ENCODE results near the gene QKI. TPM values are rescaled to one million over a fixed set of nuclear protein-coding genes. Genes with fewer than 3 reads are reported as not detected.

Gene QKI
- total and polyA plus RNA-seq, 2 donors (not counting 1 experiment from before 2014, with no cell fraction given): 129 to 224 TPM

GRCh38 chr6:163422550-163422949, 8.0 kb downstream of the QKI start:
- Histone ChIP-seq H4K20me1 (ENCODE audit: control insufficient read depth, extremely low read depth, insufficient read depth, low read length) (peaks cover 2% of the 10 kb centered on the region), H3K27me3 (ENCODE audit: control insufficient read depth, insufficient read depth, low read length) (no peaks in the 10 kb centered on the region), H3K36me3 (ENCODE audit: control insufficient read depth, insufficient read depth, low read length) (no peaks in the 10 kb centered on the region), H3K9ac (ENCODE audit: insufficient read depth, low read length) (no peak overlapping the region), H3K79me2 (ENCODE audit: control insufficient read depth, insufficient read depth, low read length) (peaks cover 100% of the 10 kb centered on the region), H3K4me2 (ENCODE audit: extremely low read depth, insufficient read depth, low read length) (no peak overlapping the region), H3K9me3 (ENCODE audit: control insufficient read depth, insufficient read depth, low read depth, low read length) (no peaks in the 10 kb centered on the region), H3K4me3 (replicated peaks in 1 of 4; ENCODE audit: control extremely low read depth in 1 of 4, insufficient read depth in 1 of 4, low read depth in 3 of 4, low read length in 4 of 4) (no peak overlapping the region), H3K27ac (ENCODE audit: insufficient read depth, low read length) (no peak overlapping the region), H2AFZ (ENCODE audit: low read length) (no peak overlapping the region), H3K4me1 (ENCODE audit: control insufficient read depth, extremely low read depth, insufficient read depth, low read length) (peaks cover 6% of the 10 kb centered on the region)
- no peak for TF ChIP-seq EZH2 (IDR thresholded peaks at IDR 0.05; ENCODE audit: low read length, missing control alignments)
- no peak for TF ChIP-seq CTCF (conservative IDR thresholded peaks at IDR 0.05 in 1 of 2, IDR thresholded peaks at IDR 0.05 in 1 of 2; ENCODE audit: low read depth in 1 of 2, low read length in 2 of 2)
- DNase-seq (ENCODE audit: low read depth in 2 of 2): no peak

GRCh38 chr6:163423696-163424095, 9.2 kb downstream of the QKI start:
- H3K4me1 ChIP-seq (ENCODE audit: control insufficient read depth, extremely low read depth, insufficient read depth, low read length): peaks cover 6% of the 10 kb centered on the region
- no peak for TF ChIP-seq CTCF (conservative IDR thresholded peaks at IDR 0.05 in 1 of 2, IDR thresholded peaks at IDR 0.05 in 1 of 2; ENCODE audit: low read depth in 1 of 2, low read length in 2 of 2)
- TF ChIP-seq EZH2 (IDR thresholded peaks at IDR 0.05; ENCODE audit: low read length, missing control alignments): no peak
- H3K36me3 ChIP-seq (ENCODE audit: control insufficient read depth, insufficient read depth, low read length): no peaks in the 10 kb centered on the region
- H3K4me3 ChIP-seq (replicated peaks in 1 of 4; ENCODE audit: control extremely low read depth in 1 of 4, insufficient read depth in 1 of 4, low read depth in 3 of 4, low read length in 4 of 4): no peak overlapping the region
- H4K20me1 ChIP-seq (ENCODE audit: control insufficient read depth, extremely low read depth, insufficient read depth, low read length): peaks cover 2% of the 10 kb centered on the region
- H3K27me3 ChIP-seq (ENCODE audit: control insufficient read depth, insufficient read depth, low read length): no peaks in the 10 kb centered on the region
- no peak overlapping the region for H3K4me2 ChIP-seq (ENCODE audit: extremely low read depth, insufficient read depth, low read length)
- peaks cover 99% of the 10 kb centered on the region for H3K79me2 ChIP-seq (ENCODE audit: control insufficient read depth, insufficient read depth, low read length)
- H3K9ac ChIP-seq (ENCODE audit: insufficient read depth, low read length): no peak overlapping the region
- no peaks in the 10 kb centered on the region for H3K9me3 ChIP-seq (ENCODE audit: control insufficient read depth, insufficient read depth, low read depth, low read length)
- H2AFZ ChIP-seq (ENCODE audit: low read length): no peak overlapping the region
- DNase-seq (ENCODE audit: low read depth in 2 of 2): peak in 1 of 2 donors; percentile 51
- no peak overlapping the region for H3K27ac ChIP-seq (ENCODE audit: insufficient read depth, low read length)

- H3K4me2 ChIP-seq (ENCODE audit: extremely low read depth, insufficient read depth, low read length): no peak overlapping the region
Measured at GRCh38 chr6:163427498-163428254, 13.2 kb downstream of the QKI start.

More at GRCh38 chr6:163427498-163428254, 13.2 kb downstream of the QKI start:
- H2AFZ ChIP-seq (ENCODE audit: low read length): no peak overlapping the region
- no peak overlapping the region for H3K27ac ChIP-seq (ENCODE audit: insufficient read depth, low read length)
- peaks cover 2% of the 10 kb centered on the region for H4K20me1 ChIP-seq (ENCODE audit: control insufficient read depth, extremely low read depth, insufficient read depth, low read length)
- peaks cover 99% of the 10 kb centered on the region for H3K79me2 ChIP-seq (ENCODE audit: control insufficient read depth, insufficient read depth, low read length)
- peak; percentile 78 to 90 for DNase-seq (ENCODE audit: low read depth in 2 of 2)
- H3K36me3 ChIP-seq (ENCODE audit: control insufficient read depth, insufficient read depth, low read length): no peaks in the 10 kb centered on the region
- TF ChIP-seq CTCF (conservative IDR thresholded peaks at IDR 0.05 in 1 of 2, IDR thresholded peaks at IDR 0.05 in 1 of 2; ENCODE audit: low read depth in 1 of 2, low read length in 2 of 2): peak in 1 of 2 donors; percentile 47
- no peak for TF ChIP-seq EZH2 (IDR thresholded peaks at IDR 0.05; ENCODE audit: low read length, missing control alignments)
- H3K4me3 ChIP-seq (replicated peaks in 1 of 4; ENCODE audit: control extremely low read depth in 1 of 4, insufficient read depth in 1 of 4, low read depth in 3 of 4, low read length in 4 of 4): no peak overlapping the region
- peaks cover 3% of the 10 kb centered on the region for H3K4me1 ChIP-seq (ENCODE audit: control insufficient read depth, extremely low read depth, insufficient read depth, low read length)
- no peak overlapping the region for H3K9ac ChIP-seq (ENCODE audit: insufficient read depth, low read length)
- H3K9me3 ChIP-seq (ENCODE audit: control insufficient read depth, insufficient read depth, low read depth, low read length): no peaks in the 10 kb centered on the region
- H3K27me3 ChIP-seq (ENCODE audit: control insufficient read depth, insufficient read depth, low read length): no peaks in the 10 kb centered on the region
